Measurements from ENCODE around the gene CA5A. TPM values are rescaled to one million over a fixed set of nuclear protein-coding genes. Genes with fewer than 3 reads are reported as not detected.

The CA5A gene
- total and polyA plus RNA-seq, 9 of the 15 experiments (the other 6 are each of a cell fraction or from before 2014, with no cell fraction given), result not detected

DNA sequence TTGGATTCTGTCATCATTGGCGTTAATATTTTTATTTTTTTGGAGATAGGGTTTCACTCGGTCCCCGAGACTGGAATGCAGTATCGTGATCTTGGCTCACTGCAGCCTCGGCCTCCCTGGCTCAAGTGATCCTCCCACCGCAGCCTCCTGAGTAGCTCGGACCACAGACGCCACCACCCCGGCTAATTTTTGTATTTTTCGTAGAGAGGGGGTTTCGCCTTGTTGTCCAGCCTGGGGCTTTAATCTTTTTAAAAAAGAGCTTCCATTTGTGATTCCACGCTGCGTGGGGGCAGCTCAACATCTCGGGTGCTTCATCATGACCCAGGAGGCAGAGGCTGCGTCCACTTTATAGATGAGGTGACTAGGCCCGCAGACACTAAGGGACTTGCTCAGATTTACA lies 16.4 kb upstream of the CA5A start:
- Histone ChIP-seq H4K20me1 (replicated peaks; ENCODE audit: control insufficient read depth, insufficient read depth, low read length) (no peaks in the 10 kb centered on the region), H3K9me1 (ENCODE audit: control insufficient read depth, insufficient read depth, low read length) (peaks cover 5% of the 10 kb centered on the region), H3K4me1 (replicated peaks in 1 of 2; ENCODE audit: control insufficient read depth in 2 of 2, insufficient read depth in 2 of 2, low read length in 2 of 2) (peaks cover 40 to 53% of the 10 kb centered on the region in 2 experiments), H3K79me2 (ENCODE audit: control insufficient read depth, insufficient read depth, low read length) (peaks cover 62% of the 10 kb centered on the region), H3K9me3 (replicated peaks; ENCODE audit: control insufficient read depth, insufficient read depth, low read depth, low read length) (no peaks in the 10 kb centered on the region), H3K27ac (ENCODE audit: extremely low read depth, low read depth, low read length) (no peak overlapping the region), H3K27me3 (ENCODE audit: control insufficient read depth in 2 of 2, insufficient read depth in 2 of 2, low read length in 2 of 2) (no peaks in the 10 kb centered on the region), H3K36me3 (ENCODE audit: control insufficient read depth, insufficient read depth, low read length) (peaks cover 36% of the 10 kb centered on the region; the same call in 2 of the 3 replicates), H3K4me2 (ENCODE audit: insufficient read depth, low read length) (peak overlapping the region; percentile 100), H3K9ac (ENCODE audit: insufficient read depth in 1 of 2, low read depth in 2 of 2, low read length in 2 of 2) (peak overlapping the region; percentile 74 to 97), H2AFZ (ENCODE audit: low read depth, low read length) (no peak overlapping the region), H3K4me3 (peak overlapping the region; percentile 90; the same call in 1 of the 2 replicates)
- CTCF ChIA-PET (ENCODE audit: low intra/inter-chr PET ratio), result no interaction called here
- 96% methylated on average over 16 of the region's 16 CpGs for WGBS (ENCODE audit: insufficient coverage, low coverage, missing lambda C conversion rate)
- no TSS peak for BruUV-seq (replicated peaks)
- POLR2A ChIA-PET, result interaction anchor here (0.8 to 1.5 kb wide), 3 partner anchors 8 to 14 kb away, joined by 3 to 5 read pairs (median 5); no protein-coding TSS in a partner anchor
- in situ Hi-C loops (cut with MboI) (no loop called here), intact Hi-C loops (cut with micrococcal nuclease) (no loop called here)
- no peak for ATAC-seq
- TF ChIP-seq, protein P1, sequence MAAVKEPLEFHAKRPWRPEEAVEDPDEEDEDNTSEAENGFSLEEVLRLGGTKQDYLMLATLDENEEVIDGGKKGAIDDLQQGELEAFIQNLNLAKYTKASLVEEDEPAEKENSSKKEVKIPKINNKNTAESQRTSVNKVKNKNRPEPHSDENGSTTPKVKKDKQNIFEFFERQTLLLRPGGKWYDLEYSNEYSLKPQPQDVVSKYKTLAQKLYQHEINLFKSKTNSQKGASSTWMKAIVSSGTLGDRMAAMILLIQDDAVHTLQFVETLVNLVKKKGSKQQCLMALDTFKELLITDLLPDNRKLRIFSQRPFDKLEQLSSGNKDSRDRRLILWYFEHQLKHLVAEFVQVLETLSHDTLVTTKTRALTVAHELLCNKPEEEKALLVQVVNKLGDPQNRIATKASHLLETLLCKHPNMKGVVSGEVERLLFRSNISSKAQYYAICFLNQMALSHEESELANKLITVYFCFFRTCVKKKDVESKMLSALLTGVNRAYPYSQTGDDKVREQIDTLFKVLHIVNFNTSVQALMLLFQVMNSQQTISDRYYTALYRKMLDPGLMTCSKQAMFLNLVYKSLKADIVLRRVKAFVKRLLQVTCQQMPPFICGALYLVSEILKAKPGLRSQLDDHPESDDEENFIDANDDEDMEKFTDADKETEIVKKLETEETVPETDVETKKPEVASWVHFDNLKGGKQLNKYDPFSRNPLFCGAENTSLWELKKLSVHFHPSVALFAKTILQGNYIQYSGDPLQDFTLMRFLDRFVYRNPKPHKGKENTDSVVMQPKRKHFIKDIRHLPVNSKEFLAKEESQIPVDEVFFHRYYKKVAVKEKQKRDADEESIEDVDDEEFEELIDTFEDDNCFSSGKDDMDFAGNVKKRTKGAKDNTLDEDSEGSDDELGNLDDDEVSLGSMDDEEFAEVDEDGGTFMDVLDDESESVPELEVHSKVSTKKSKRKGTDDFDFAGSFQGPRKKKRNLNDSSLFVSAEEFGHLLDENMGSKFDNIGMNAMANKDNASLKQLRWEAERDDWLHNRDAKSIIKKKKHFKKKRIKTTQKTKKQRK (IDR thresholded peaks at IDR 0.05; ENCODE audit: borderline replicate concordance, low read depth, low read length), result no peak
- TF ChIP-seq POLR2AphosphoS5 (IDR thresholded peaks at IDR 0.05; ENCODE audit: control insufficient read depth, insufficient read depth, low read depth, low read length), result 0 out of 2 replicates have a peak, but pooled peaks have one; percentile 4
- FAIRE-seq, result no peak
- no peak for DNase-seq (ENCODE audit: extremely low read depth in 1 of 4, low spot score in 3 of 4)

All from K562 (cell line).